AG04449 (cell line): ENCODE measurements around the gene SOST.

Source experiments
- CTCF ChIA-PET: fragments of 350-600 bp; formaldehyde crosslinking; extraction: SDS; loops from one replicate; lab custom pipeline; 2021; ENCODE audit warnings: antibody characterized with exemption; lab: Yijun Ruan, JAX
- POLR2A ChIA-PET: fragments of 400-600, 350-600 bp; formaldehyde crosslinking; extraction: SDS; loops from one replicate; lab custom pipeline; 2020; ENCODE audit warnings: antibody characterized with exemption, inconsistent platforms; lab: Yijun Ruan, JAX
- DNase-seq: peaks from one replicate; pipeline ENCODE4 v3.0.0-alpha.2; 2010; ENCODE audit warnings: low read depth, low spot score
- H3K4me3 ChIP-seq: 2 replicates; pipeline ENCODE4 v1.5.1; 2011; ENCODE audit warnings: low read depth, mild to moderate bottlenecking, control low read depth, low read length
- CTCF ChIP-seq: IDR thresholded peaks from one replicate; pipeline ENCODE4 v1.5.1; 2011; ENCODE audit warnings: mild to moderate bottlenecking, moderate library complexity, low read length, control low read depth, inconsistent platforms; ENCODE audit not compliant: insufficient read depth; ENCODE audit errors: missing control alignments

SOST gene

DNA sequence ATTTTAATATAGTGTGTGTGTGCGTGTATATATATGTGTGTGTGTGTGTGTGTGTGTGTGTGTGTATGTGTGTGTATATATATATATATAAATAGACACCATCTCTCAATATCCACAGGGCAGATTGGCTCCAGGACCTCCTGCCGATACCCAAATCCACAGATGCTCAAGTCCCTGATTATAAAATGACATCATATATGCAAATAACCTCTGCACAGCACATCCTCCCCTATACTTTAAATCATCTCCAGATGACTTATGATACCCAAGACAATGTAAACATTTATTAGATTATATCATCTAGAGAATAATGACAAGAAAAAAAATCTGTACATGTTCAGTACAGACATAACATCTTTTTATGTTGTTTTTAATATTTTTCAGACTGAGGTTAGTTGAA is 12.4 kb upstream of the SOST start:
- TF ChIP-seq CTCF = no peak
- no peak for DNase-seq
- ChIA-PET CTCF (interaction anchor here (0.7 to 22.0 kb wide), 3 partner anchors 9 to 72 kb away, joined by 3 to 1463 read pairs (median 14); partner anchors contain the start of gene SOST), POLR2A (no interaction called here)
- H3K4me3 ChIP-seq = no peak overlapping the region

GRCh38 chr17:43769859-43770258 is 11.3 kb upstream of the SOST start:
- DNase-seq = no peak
- TF ChIP-seq CTCF = no peak
- CTCF ChIA-PET = interaction anchor here (1.2 to 22.0 kb wide), 4 partner anchors 9 to 76 kb away, joined by 4 to 1463 read pairs (median 9); partner anchors contain the start of genes CD300LG, DUSP3 and SOST
- no peak overlapping the region for H3K4me3 ChIP-seq
- POLR2A ChIA-PET = no interaction called here

- ChIA-PET CTCF (interaction anchor here (1.2 to 22.0 kb wide), 5 partner anchors 9 to 77 kb away, joined by 4 to 1463 read pairs (median 14); partner anchors contain the start of genes CD300LG, DUSP3 and SOST), POLR2A (no interaction called here)
- no peak for TF ChIP-seq CTCF
- no peak for DNase-seq
- no peak overlapping the region for H3K4me3 ChIP-seq
Measured at GRCh38 chr17:43769426-43769825, 10.8 kb upstream of the SOST start.

DNA sequence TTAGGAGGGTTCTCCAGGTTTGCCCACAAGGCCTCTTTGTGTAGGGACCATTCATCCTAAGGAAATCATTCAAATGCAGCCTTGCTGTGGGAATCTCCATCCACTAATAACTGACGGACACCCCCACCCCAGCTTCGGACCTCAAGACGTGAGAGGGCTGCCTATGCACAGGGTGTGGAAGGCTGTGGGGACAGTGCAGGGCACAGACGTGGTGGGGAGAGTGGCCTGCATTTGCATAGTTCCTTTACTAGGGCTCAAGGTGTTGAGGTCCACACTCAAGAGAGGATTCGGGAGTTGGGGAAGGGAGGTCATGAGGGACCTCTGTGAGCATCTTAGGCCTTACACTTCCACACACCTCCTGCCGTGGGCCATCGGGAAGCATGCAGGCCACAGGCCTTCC is 10.4 kb upstream of the SOST start:
- ChIA-PET CTCF (interaction anchor here (1.4 to 22.0 kb wide), 5 partner anchors 8 to 77 kb away, joined by 4 to 1463 read pairs (median 55); partner anchors contain the start of genes CD300LG, DUSP3 and SOST), POLR2A (no interaction called here)
- no peak overlapping the region for H3K4me3 ChIP-seq
- no peak for TF ChIP-seq CTCF
- DNase-seq = no peak

DNA sequence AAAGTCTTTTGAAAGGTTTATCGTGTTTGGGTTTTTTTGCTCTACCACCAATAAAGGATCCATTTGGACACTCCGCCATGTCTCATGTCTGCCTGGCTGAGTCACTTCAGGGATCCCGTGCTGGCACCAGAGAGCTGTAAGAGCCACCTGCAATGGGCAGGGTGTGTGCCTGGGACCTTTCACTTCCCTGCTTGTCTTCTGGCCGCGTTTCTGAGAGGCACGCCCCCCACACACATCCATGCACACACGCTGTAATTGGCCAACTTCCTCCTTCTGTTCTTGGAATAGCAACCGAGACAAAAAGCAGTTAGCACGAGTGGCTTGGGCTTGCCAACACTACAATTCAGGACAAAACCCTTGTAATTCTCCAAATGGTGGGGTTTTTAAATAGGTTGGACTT is 9.8 kb upstream of the SOST start:
- no peak for DNase-seq
- CTCF ChIA-PET = interaction anchor here (1.2 to 22.0 kb wide), 6 partner anchors 8 to 192 kb away, joined by 3 to 1463 read pairs (median 57); partner anchors contain the start of genes DUSP3 and SOST
- H3K4me3 ChIP-seq = no peak overlapping the region
- POLR2A ChIA-PET = no interaction called here
- TF ChIP-seq CTCF = no peak

- DNase-seq = no peak
- TF ChIP-seq CTCF = no peak
- no peak overlapping the region for H3K4me3 ChIP-seq
- ChIA-PET POLR2A (no interaction called here), CTCF (interaction anchor here (0.7 to 22.0 kb wide), 16 partner anchors 9 to 282 kb away, joined by 3 to 1463 read pairs (median 4); partner anchors contain the start of genes CD300LG, DUSP3 and SOST)
Measured at GRCh38 chr17:43767713-43768059, 9.1 kb upstream of the SOST start.
